GM19397 (cell line): Measurements from ENCODE around the gene TGFBR3.

Source experiments
- ATAC-seq: cut with Tn5 transposase; IDR thresholded peaks from one replicate; pipeline ENCODE4 v1.9.1; 2021; ENCODE audit warnings: mild to moderate bottlenecking, moderate library complexity; ENCODE audit not compliant: unreplicated experiment

TGFBR3 gene

GRCh38 chr1:91783423-91784170, 102.4 kb downstream of the TGFBR3 start:
- no peak for ATAC-seq

GRCh38 chr1:91781901-91782622, 103.9 kb downstream of the TGFBR3 start:
- no peak for ATAC-seq

- ATAC-seq: no peak
Observed at GRCh38 chr1:91781371-91781825, 104.6 kb downstream of the TGFBR3 start.

- no peak for ATAC-seq
Observed at GRCh38 chr1:91779548-91780021, 106.4 kb downstream of the TGFBR3 start.

DNA sequence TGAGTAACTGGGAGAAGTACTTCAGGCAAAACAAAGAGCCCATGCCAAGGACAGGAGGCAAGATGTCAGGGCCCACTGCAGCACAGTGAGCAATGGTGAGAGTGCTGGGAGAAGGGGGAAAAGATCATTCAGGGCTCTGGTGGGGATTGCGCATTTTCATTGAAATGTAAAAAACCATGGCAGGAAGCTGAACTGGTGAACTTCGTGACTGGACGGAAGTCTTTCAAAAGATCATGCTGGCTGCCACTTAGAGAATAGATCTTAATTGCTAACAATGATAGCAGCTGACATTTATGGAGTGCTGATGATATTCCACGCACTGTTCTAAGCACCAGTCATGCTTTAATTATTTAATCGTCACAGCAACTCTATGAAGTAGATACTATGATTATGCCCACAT, 107.0 kb downstream of the TGFBR3 start:
- no peak for ATAC-seq

DNA sequence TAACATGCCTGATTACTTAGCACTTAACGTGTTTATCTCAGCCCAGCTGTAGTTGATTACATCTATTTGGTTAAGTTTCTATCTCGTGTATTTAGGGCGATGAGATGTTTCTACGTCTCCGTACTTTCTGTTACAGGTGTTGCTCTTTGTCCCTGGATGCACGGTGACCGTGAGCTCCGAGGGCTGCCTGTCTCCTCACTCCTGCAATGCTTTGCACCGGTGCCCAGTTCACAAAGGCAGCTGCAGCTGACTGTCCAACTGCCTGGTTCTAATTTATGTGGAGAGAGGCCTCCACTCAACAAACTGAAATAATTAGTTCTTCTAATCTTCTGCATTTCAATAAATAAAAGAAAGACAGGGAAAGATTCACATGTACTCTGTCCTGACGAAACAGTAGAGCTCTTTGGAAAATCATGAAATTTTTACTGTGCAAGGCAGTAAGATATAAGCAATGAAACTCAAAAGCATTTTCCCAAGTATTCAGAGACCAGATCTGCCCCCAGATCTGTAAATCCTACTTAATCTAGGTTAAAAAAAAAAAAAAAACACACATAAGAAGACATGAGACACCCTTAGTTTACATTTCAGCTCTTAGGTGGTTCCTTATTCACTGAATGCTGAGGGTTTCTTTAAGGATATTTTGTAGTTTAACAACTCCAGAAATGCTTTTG, 108.2 kb downstream of the TGFBR3 start:
- no peak for ATAC-seq

DNA sequence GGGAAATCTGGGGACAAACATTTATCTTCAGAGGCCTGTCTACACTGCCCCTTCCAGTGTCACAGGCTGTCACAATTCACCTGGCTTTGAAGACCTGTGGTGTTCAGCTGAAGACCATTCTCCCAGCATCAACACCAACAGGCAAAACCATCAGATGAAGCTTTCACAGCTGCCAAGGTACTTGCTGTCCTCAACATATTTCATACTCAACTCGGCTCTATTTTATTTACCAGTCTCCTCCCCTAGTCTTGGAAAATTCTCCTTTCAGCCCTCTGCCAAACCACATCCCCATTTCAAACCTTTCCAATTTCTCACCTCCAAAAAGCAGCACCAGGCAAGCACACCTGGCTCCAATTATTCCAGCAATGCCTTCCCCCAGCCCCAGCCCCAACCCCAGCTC, 108.8 kb downstream of the TGFBR3 start:
- ATAC-seq: no peak

- no peak for ATAC-seq
Observed at GRCh38 chr1:91776068-91776794, 109.7 kb downstream of the TGFBR3 start.

DNA sequence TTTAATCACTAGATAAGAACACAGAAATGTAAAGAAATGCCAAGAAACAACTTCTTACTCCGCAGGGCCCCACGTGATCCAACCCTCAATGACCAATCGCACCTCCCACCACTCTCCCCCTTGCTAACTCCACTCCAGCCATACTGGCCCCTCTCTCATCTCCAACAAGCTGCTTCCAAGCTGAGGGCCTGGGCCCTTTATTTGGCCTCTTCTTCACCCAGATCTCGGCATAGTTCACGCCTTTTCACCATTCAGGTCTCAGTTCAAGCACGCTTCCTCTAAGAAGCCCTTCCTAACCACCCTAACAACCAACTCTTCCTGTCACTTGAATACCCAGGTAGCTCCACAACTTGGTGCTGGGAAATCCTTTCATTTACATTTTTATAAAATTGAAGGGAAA, 110.7 kb downstream of the TGFBR3 start:
- ATAC-seq: no peak

DNA sequence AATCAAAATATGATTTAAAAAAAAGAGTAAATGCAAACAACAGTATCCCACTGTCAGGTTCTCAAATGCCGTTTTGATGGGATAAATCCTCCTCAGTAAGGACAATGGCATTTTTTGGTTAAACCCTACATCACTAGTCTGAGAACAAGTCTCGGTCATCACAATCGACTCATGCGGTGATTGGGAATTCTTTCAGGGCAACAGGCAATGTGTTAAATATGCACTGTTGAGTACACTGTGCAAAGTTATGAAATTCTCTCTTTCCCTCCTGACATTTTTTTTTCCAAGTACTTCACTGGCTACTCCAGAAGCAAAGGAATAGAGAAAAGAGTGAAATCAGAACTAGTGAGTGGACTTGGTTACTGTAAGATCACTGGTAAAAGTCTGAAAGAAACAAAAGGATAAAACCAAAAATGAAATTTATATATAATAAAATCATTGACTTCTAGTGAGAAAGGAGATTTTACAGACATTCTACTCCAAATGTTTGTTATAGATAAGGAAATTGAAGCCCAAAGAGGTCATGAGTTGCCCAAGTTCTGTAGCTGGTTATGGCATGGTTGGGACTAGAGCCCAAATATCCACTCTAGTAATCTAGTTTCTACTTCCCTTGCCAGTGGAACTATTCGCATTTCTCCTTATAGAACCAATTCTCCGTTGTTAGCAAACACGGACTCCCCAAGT, 111.3 kb downstream of the TGFBR3 start:
- no peak for ATAC-seq

GRCh38 chr1:91771717-91772116, 114.2 kb downstream of the TGFBR3 start:
- ATAC-seq: no peak

GRCh38 chr1:91770667-91771268, 115.2 kb downstream of the TGFBR3 start:
- no peak for ATAC-seq

DNA sequence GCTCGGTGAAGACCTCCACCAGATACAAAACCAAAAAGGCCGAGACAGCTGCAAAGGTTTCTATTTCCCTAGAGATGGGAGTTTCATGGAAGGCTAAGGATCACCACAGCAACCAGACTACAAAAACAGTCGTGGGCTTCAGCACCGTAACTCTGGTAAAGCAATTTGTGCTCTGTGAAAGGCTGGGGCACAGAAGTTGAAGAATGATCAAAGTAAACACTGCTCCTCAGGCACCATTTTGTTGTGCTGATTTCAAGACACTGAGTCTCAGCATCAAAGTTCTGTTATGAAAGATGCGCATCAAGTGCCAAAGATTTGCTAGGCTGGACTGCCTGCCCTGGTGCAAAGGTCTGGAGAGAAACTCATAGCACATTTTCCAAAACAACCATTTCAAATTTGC, 116.2 kb downstream of the TGFBR3 start:
- no peak for ATAC-seq

DNA sequence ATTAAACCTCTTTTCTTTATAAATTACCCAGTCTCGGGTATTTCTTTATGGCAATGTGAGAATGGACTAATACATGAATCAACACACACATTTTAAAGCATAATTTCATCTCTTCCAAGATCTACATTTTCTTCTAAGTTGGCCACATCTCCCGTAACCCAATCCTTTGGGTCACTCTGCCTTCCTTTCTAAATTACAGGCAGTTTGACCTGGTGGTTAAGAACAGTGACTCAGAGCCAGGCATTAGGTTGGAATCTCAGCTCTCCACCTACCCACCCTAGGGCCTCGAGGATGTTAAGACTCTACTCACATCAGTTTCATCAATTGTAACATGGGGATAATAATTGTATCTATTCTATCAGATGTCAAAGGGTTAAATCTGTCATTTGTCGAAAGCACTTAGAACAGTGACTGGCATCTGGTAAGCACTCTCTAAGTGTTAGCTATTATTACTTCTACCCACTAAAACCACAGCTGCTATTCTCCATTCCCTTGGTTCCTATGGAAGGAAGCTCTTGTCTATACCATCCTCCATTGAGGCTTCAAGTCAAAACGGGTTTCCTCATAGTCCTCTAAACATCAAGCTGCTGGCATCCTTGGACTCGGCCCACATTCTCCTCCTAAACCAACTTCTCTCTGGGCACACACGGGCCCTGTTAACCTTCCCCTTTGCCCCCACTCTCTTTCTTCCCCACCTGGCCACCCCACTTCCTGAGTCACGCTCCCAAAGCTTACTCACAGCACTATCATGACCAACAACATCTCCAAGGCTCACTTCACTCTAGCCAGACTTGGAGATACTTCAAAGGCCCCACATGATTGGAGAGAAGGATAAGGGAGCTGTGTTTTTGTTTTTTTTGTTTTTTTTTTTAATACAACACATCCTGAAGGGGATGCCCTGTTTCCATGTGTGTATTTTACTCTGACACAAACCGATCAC, 116.9 kb downstream of the TGFBR3 start:
- ATAC-seq: no peak

DNA sequence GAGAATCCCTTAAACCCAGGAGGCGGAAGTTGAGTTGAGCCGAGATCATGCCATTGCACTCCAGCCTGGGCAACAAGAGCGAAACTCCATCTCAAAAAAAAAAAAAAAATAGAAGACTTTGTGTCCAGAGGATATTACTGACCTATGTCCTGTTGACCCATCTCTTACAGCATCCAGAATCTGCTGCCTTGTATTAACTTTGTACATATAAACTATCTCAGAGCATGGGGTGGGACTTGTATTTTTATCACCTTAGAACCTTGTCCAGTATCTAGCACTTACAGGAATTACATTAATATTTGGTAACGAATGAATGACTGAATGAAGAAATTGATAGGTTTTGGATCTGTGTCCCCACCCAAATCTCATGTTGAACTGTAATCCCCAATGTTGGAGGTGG, 117.8 kb downstream of the TGFBR3 start:
- no peak for ATAC-seq

GRCh38 chr1:91766883-91767282, 119.1 kb downstream of the TGFBR3 start:
- no peak for ATAC-seq

DNA sequence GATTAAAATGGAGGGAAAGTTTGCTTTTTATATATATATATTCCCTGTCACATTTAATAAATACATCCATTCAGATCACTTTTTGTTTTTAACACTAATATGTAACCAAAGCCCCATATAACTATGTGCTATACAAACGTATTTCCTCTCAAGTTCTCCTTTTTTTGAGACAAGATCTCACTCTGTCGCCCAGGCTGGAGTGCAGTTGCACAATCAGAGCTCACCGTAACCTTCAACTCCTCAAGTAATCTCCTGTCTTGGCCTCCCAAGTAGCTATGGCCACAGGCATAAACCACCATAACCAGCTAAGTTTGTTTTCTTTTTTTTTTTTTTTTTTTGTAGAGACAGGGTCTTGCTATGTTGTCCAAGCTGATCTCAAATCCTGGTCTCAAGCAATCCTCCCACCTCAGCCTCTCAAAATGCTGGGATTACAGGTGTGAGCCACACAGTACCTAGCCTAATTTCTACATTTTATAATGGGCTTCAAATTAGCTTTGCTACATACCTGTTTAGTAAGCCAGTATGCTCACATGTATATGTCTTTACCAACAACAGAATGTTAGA, 120.0 kb downstream of the TGFBR3 start:
- no peak for ATAC-seq

- no peak for ATAC-seq
Observed at GRCh38 chr1:91765293-91765692, 120.7 kb downstream of the TGFBR3 start.
